Measurements from ENCODE around the gene PKP4.

DNA sequence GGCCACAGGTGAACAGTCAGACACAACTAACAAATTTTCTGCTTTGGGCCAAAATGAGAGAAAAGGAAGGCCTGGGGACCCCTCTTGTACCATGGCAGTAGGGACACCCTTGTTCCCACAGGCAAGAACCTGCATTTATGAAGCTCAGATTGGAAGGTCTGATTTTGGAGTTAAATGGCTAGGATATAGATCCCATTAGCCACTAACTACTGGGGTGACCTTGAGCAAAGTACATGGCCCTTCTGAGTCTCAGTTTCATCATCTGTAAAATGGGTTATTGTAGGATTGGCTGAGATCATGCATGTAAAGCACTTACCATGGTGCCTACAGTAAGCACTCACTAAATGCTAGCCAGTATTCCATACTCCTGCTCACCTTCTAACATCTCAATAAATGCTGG lies 236.7 kb downstream of the PKP4 start:
- TF ChIP-seq CTCF (IDR thresholded peaks at IDR 0.05; ENCODE audit: poor library complexity, severe bottlenecking) (no peak), POLR2AphosphoS5 (IDR thresholded peaks at IDR 0.05) (no peak), TAF1 (IDR thresholded peaks at IDR 0.05; ENCODE audit: low read depth) (no peak), SMC3 (conservative IDR thresholded peaks at IDR 0.05; ENCODE audit: poor library complexity) (no peak), MXI1 (conservative IDR thresholded peaks at IDR 0.05; ENCODE audit: poor library complexity, severe bottlenecking) (no peak), EP300 (conservative IDR thresholded peaks at IDR 0.05; ENCODE audit: poor library complexity, severe bottlenecking) (no peak)
- TF ChIP-seq, protein P1, sequence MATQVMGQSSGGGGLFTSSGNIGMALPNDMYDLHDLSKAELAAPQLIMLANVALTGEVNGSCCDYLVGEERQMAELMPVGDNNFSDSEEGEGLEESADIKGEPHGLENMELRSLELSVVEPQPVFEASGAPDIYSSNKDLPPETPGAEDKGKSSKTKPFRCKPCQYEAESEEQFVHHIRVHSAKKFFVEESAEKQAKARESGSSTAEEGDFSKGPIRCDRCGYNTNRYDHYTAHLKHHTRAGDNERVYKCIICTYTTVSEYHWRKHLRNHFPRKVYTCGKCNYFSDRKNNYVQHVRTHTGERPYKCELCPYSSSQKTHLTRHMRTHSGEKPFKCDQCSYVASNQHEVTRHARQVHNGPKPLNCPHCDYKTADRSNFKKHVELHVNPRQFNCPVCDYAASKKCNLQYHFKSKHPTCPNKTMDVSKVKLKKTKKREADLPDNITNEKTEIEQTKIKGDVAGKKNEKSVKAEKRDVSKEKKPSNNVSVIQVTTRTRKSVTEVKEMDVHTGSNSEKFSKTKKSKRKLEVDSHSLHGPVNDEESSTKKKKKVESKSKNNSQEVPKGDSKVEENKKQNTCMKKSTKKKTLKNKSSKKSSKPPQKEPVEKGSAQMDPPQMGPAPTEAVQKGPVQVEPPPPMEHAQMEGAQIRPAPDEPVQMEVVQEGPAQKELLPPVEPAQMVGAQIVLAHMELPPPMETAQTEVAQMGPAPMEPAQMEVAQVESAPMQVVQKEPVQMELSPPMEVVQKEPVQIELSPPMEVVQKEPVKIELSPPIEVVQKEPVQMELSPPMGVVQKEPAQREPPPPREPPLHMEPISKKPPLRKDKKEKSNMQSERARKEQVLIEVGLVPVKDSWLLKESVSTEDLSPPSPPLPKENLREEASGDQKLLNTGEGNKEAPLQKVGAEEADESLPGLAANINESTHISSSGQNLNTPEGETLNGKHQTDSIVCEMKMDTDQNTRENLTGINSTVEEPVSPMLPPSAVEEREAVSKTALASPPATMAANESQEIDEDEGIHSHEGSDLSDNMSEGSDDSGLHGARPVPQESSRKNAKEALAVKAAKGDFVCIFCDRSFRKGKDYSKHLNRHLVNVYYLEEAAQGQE (IDR thresholded peaks at IDR 0.05; ENCODE audit: borderline replicate concordance): no peak
